UCSD-AML1 (cell line): Measurements from ENCODE around the gene CCNQ.
"Not testable (repeated sequence)": the region's sequence is repeated elsewhere in the genome, so short reads cannot be mapped to it uniquely, and the experiment has no call there.

Experiments used
- DNase-seq: peaks from one replicate; lab custom pipeline; 2025; ENCODE audit not compliant: unreplicated experiment; lab: John Stamatoyannopoulos, UW

The CCNQ gene

GRCh38 chrX:153623310-153624029, 24.5 kb upstream of the CCNQ start:
- DNase-seq = no peak

GRCh38 chrX:153622661-153623309, 23.8 kb upstream of the CCNQ start:
- DNase-seq = no peak

- DNase-seq = no peak
Measured at GRCh38 chrX:153621949-153622598, 23.1 kb upstream of the CCNQ start.

- DNase-seq = no peak
Measured at GRCh38 chrX:153620576-153620975, 21.6 kb upstream of the CCNQ start.

GRCh38 chrX:153614818-153615217, 15.9 kb upstream of the CCNQ start:
- DNase-seq = no peak

- no peak for DNase-seq
Measured at GRCh38 chrX:153612413-153612812, 13.5 kb upstream of the CCNQ start.

GRCh38 chrX:153611298-153612095, 12.6 kb upstream of the CCNQ start:
- DNase-seq = no peak

- no peak for DNase-seq
Measured at GRCh38 chrX:153610836-153611213, 11.9 kb upstream of the CCNQ start.

GRCh38 chrX:153609917-153610835, 11.2 kb upstream of the CCNQ start:
- peak; percentile 67 for DNase-seq

GRCh38 chrX:153608806-153609205, 9.9 kb upstream of the CCNQ start:
- no peak for DNase-seq

GRCh38 chrX:153608376-153608775, 9.4 kb upstream of the CCNQ start:
- no peak for DNase-seq

- no peak for DNase-seq
Measured at GRCh38 chrX:153606503-153606902, 7.6 kb upstream of the CCNQ start.

- DNase-seq = not testable (repeated sequence)
Measured at GRCh38 chrX:153604666-153605380, 5.9 kb upstream of the CCNQ start.

GRCh38 chrX:153603131-153603656, 4.3 kb upstream of the CCNQ start:
- no peak for DNase-seq

GRCh38 chrX:153602601-153603000, 3.7 kb upstream of the CCNQ start:
- DNase-seq = no peak

- no peak for DNase-seq
Measured at GRCh38 chrX:153601511-153602110, 2.7 kb upstream of the CCNQ start.

- no peak for DNase-seq
Measured at GRCh38 chrX:153600921-153601320, 2.0 kb upstream of the CCNQ start.

GRCh38 chrX:153600032-153600373, 1.1 kb upstream of the CCNQ start:
- DNase-seq = peak; percentile 22
